A549 treated with dexamethasone at 1 μM for 4 hours (cell line): ENCODE results near the gene PNRC1. TPM values are rescaled to one million over a fixed set of nuclear protein-coding genes. Genes with fewer than 3 reads are reported as not detected.

Experiments used
- total RNA-seq: library from RNA; stranded (reverse); fragments of 200-300 nt; extraction: Qiagen RNA extraction; gene quantifications from 5 replicates; pipeline ENCODE4 v1.2.3, GENCODE V29; 2022

PNRC1 gene
- total RNA-seq, result 29.5 to 40.4 TPM (median 38.9 TPM) in 5 replicates

DNA sequence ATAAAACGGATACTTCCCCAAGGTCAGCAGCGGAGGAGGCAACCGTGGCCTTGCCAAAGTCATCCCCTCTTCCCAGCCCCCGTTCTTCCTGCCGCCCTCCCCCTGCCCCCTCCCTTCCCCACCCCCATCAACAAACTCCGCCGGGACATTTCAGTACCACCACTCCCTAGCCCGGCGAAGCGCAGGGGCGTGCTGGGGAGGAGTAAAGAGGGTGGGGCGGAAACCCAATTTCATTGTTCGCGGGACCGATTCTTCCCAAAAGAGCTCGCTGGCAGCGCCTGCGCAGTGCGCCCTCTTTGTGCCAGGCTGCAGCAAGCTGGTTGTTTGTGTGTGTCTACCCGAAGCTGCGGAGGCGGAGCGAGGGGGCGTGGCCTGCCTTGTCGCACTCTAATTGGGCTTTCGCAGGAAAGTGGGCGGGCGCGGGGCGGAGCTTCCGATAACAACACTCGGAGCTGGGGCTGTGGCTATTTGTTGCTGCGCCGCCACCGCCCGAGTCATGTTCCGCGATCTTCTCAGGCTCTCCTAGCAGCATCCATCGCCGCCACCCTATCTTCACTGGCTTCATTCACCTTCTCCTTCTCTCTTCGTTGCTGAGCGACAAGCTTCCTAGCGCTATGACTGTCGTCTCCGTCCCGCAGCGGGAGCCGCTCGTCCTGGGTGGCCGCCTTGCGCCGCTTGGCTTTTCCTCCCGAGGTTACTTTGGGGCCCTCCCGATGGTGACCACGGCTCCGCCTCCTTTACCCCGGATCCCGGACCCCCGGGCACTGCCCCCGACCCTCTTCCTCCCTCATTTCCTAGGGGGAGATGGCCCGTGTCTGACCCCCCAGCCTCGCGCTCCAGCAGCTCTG, at the start of gene PNRC1:
Gene PNRC1 (plus strand): TSS at position 471 of the 848 bp plus-strand sequence. CDS start 144 bp downstream, at position 615.

DNA sequence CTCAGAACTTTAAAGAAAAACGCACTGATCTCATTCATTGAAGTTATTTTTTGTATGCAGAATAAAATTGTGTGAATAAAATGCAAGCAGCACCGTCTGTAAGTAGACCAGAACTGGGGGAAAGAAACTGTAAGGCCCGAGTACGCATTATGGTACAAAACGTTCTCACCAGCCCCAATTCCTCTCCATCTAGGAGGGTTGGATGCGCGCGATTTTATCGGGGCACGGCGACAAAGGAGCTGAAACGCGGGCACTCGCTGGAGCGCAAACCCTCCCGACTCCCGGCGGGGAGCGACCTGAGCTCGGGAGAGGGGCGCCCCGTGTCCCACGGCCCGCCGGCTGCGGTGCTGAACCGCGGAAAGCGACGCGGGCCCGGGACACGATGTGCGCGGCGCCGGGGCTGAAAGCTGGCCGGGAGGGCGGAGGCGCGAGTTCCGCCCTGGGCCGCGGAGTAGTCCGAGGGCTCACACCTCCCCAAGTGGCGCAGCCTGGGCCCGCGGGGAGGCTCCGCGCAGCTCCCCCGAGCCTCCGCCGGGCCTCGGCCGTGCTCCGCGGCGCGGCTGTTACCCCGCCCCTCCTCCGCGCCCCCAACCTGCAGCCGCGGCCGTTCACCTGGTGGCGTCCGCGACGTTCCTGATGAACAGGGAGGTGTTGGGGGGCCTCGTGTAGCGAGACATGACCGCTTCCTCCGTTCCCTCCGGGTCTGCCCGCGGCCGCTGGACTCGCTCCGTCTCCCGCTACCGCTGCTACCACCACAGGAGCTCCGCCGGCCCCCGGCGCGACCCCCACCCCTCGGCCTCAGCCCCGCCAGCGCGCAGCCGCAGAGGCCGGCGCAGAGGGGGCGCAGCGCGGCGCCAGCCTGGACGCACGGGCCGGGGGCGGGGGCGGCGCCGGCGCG, 36.9 kb downstream of the PNRC1 start, which contains the start of gene SRSF12:
Gene SRSF12 (minus strand): TSS at position 861 of the 898 bp plus-strand sequence. CDS start 184 bp downstream, at position 677.

Other genes with a start within 250 kb of the PNRC1 start
- 8.2 to 10.8 TPM (median 9.8 TPM) in 5 replicates for gene RNGTT, start 117.1 kb upstream of the PNRC1 start, total RNA-seq
- gene SRSF12, start 37.3 kb downstream of the PNRC1 start, total RNA-seq, result 1.8 to 2.9 TPM (median 2.2 TPM) in 5 replicates
- 11.1 to 15.9 TPM (median 13.9 TPM) in 5 replicates for gene PM20D2, start 65.3 kb downstream of the PNRC1 start, total RNA-seq
- not detected in 5 replicates for gene GABRR1, start 136.6 kb downstream of the PNRC1 start, total RNA-seq
- gene GABRR2, start 234.5 kb downstream of the PNRC1 start, total RNA-seq, result 0.05 to 0.07 TPM in 2 of 5 replicates, not detected in the others